Panc1 (cell line): ENCODE data around the gene ZBTB20.

Experiments used
- POLR2AphosphoS5 ChIP-seq: IDR thresholded peaks from 2 replicates; pipeline ENCODE4 v1.6.1; 2012; ENCODE audit warnings: mild to moderate bottlenecking, low read depth, low read length, moderate library complexity
- SIN3A ChIP-seq: IDR thresholded peaks from 2 replicates; pipeline ENCODE4 v1.6.1; 2012; ENCODE audit warnings: low read depth, mild to moderate bottlenecking, low read length, moderate library complexity, borderline replicate concordance; ENCODE audit not compliant: insufficient read depth
- TCF7L2 ChIP-seq: IDR thresholded peaks from 2 replicates; pipeline ENCODE4 v1.6.1; 2011; ENCODE audit warnings: mild to moderate bottlenecking, low read depth, low read length, inconsistent platforms
- TF ChIP-seq, protein P1 (sequence below): fragments of 450-650 bp; IDR thresholded peaks from 2 replicates; pipeline ENCODE4 v1.5.1; 2017; ENCODE audit warnings: mild to moderate bottlenecking
- TF ChIP-seq, protein P2 (sequence below), 2 experiments: IDR thresholded peaks; 2 replicates each; pipeline ENCODE4 v1.6.1; 2011 to 2012; ENCODE audit warnings: low read depth in 2 of 2, control low read depth in 1 of 2, low read length in 1 of 2, mild to moderate bottlenecking in 1 of 2, moderate library complexity in 1 of 2; ENCODE audit not compliant: insufficient read depth in 1 of 2

DNA sequence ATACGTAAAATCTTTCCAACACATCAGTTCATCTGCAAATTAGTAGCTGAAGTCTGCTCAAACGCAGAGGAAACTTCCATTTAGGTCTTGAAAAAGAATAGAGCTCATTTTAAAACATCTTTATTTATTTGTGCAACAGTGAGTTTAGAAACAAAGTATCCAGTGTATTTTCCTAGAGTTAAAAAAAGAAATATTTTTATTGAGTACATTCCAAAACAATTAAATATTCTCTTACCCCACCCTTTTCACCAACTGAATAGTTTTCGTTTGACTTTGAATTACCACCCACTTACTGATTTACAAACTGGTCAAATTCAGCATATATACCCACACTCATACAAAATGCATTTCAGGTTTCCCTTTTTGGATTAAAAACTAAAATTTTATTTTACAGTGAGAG is 104.7 kb downstream of the ZBTB20 start:
- TF ChIP-seq POLR2AphosphoS5 (no peak), SIN3A (no peak), TCF7L2 (no peak)
- TF ChIP-seq, protein P1, sequence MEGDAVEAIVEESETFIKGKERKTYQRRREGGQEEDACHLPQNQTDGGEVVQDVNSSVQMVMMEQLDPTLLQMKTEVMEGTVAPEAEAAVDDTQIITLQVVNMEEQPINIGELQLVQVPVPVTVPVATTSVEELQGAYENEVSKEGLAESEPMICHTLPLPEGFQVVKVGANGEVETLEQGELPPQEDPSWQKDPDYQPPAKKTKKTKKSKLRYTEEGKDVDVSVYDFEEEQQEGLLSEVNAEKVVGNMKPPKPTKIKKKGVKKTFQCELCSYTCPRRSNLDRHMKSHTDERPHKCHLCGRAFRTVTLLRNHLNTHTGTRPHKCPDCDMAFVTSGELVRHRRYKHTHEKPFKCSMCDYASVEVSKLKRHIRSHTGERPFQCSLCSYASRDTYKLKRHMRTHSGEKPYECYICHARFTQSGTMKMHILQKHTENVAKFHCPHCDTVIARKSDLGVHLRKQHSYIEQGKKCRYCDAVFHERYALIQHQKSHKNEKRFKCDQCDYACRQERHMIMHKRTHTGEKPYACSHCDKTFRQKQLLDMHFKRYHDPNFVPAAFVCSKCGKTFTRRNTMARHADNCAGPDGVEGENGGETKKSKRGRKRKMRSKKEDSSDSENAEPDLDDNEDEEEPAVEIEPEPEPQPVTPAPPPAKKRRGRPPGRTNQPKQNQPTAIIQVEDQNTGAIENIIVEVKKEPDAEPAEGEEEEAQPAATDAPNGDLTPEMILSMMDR, result no peak
- TF ChIP-seq, protein P2, sequence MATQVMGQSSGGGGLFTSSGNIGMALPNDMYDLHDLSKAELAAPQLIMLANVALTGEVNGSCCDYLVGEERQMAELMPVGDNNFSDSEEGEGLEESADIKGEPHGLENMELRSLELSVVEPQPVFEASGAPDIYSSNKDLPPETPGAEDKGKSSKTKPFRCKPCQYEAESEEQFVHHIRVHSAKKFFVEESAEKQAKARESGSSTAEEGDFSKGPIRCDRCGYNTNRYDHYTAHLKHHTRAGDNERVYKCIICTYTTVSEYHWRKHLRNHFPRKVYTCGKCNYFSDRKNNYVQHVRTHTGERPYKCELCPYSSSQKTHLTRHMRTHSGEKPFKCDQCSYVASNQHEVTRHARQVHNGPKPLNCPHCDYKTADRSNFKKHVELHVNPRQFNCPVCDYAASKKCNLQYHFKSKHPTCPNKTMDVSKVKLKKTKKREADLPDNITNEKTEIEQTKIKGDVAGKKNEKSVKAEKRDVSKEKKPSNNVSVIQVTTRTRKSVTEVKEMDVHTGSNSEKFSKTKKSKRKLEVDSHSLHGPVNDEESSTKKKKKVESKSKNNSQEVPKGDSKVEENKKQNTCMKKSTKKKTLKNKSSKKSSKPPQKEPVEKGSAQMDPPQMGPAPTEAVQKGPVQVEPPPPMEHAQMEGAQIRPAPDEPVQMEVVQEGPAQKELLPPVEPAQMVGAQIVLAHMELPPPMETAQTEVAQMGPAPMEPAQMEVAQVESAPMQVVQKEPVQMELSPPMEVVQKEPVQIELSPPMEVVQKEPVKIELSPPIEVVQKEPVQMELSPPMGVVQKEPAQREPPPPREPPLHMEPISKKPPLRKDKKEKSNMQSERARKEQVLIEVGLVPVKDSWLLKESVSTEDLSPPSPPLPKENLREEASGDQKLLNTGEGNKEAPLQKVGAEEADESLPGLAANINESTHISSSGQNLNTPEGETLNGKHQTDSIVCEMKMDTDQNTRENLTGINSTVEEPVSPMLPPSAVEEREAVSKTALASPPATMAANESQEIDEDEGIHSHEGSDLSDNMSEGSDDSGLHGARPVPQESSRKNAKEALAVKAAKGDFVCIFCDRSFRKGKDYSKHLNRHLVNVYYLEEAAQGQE (IDR thresholded peaks at IDR 0.05; ENCODE audit: insufficient read depth in 1 of 2, low read depth in 2 of 2, low read length in 1 of 2), result no peak
